GM21825 (cell line): Measurements from ENCODE around the gene GRIFIN.

Experiments used
- ATAC-seq: cut with Tn5 transposase; IDR thresholded peaks from one replicate; pipeline ENCODE4 v1.9.1; 2021; ENCODE audit warnings: mild to moderate bottlenecking, moderate library complexity; ENCODE audit not compliant: unreplicated experiment

GRIFIN gene

DNA sequence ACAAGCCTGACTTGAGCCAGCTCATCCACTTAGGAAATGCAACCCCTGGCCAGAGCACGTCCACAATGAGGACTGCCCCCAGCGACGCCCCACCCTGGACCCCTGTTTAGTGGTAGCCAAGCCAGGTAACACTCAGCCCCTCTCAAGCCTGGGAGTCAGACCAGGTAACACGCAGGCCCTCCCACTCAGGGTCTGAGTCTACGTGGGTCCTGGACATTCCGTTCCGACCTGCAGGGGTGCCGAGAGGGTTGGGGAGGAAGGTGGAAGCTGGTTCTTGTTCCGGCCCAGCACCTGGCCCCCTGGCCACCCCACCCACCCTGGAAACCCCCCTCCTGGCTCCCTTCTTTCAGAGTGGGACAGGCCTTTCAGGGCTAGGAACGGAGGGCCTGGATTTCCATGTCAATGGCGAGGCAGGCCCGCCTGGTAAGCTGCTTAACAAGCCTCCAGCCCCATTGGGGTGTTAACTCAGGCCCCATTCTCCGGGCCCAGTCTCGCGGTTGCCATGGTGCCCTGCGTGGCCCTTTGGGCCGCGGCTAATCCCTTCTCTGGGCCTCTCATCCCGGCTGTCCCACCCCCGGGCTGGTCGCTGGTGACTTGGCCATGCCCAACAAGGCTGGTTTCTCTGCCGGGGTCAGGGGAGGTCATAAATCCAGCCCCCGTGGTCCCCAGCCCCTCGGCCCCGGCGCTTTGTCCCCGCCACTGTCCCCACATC, 23.7 kb upstream of the GRIFIN start:
- no peak for ATAC-seq

DNA sequence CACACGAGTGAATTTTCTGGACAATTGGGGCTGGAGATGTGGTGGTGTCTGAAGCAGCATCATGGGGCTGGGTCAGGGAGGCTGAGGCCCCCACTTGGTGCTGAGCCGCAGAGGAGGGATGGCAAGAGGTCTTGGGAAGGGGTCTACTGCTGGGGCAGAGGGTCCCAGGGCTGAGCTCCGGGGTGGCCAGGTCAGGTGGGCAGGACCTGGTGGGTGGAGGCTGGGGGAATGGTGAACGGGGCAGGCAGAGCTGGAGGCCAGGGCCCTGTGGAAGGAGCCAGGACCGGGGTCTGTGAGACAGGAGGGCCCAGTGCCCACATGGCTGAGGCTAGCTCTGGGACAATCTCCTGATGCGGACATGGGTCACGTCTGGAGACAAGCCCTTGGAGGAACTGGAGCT, 23.0 kb upstream of the GRIFIN start:
- no peak for ATAC-seq

DNA sequence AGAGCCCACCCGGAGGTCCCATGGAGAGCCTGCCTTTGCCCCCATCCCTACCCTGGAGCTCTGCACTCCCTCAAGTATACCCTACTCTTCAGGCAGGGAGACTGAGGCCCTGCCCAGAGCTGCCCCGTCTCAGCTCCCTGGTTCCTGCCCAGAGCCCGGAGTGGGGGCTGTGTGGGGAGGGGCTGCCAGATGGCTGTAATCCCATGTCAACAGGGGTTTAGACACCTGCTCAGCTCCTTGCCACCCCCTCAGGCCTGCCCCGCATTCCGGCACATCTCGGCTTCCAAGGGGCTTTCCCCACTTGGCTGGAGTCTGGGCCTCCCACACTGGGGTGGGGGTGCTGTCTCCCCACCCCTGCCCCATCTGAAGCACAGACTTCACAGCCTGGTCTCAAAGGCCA, 22.5 kb upstream of the GRIFIN start:
- ATAC-seq = no peak

DNA sequence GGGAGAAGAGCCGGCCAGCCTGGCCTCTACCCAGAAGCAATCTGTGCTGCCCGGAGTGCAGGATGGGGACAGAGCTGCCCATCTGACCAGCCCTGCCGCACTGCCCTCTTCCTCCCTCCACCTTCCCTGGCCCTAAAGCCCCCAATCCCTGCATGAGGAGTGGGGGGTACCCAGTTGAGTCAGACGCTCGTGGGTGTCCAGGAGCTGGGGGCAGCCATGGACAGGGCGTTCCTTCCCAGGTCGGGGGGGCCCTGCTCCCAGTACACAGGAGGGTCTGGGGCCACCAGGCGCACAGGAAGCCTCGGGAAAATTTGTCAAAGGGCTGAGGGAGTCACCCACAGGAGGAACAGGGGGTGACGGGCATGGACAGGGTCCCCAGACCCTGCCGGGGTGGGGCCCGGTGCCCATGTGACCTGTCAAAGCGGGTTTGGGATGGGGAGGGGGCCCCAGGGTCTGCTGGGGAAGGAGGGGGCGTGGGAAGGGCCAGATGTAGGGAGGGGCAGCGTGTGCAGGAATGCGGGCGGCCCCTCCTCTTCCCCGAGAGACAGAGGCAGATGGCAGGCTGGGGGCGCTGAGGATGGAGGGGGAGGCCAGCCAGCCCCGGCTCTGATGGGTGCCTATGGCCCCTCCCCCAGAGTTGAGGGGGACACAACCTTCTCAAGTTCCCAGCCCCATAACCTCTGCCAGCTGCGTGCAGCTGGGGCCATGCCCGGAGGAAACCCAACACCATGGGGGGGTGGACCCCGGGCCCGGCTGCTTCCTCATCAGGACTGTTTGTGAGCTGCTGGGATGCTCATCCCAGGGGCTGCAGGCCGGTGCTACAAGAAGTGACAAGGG, 21.5 kb upstream of the GRIFIN start:
- ATAC-seq = no peak

DNA sequence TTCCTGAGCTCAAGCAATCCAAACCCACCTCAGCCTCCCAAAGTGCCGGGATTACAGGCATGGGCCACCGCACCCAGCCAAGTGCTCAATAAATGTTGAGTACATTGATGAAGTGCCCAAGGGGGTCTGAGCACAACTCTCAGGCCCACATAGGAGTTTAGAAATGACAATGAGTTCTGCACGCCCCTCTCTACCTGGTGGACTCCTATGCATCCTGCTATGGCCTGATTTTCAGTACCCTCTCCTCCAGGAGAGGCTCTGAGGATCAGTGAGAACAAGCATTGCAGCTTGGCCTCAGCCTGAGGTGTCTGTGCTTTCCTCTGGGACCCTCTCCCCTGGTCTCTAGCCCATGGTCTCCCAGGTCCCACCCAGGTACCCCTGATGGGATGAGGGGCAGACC, 20.9 kb upstream of the GRIFIN start:
- ATAC-seq = no peak

DNA sequence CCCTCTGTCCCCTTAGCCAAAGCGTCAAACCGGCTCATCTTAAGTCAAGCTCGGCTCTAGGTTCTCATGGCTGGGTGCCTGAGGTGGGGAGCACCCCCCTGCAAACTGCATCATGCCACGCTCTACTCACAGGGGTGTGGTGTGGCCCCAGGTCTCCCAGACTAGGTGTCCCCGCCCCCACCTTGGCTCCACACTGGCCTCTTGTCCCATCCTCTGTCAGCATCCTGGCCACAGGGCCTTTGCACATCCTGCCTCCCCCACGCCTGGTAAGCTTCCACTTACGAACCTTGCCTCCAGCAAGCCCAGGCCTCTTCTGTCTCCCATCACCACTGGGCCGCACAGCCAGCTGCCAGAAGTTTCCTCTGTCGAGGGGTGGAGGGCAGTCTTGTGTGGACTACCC, 20.2 kb upstream of the GRIFIN start:
- no peak for ATAC-seq

DNA sequence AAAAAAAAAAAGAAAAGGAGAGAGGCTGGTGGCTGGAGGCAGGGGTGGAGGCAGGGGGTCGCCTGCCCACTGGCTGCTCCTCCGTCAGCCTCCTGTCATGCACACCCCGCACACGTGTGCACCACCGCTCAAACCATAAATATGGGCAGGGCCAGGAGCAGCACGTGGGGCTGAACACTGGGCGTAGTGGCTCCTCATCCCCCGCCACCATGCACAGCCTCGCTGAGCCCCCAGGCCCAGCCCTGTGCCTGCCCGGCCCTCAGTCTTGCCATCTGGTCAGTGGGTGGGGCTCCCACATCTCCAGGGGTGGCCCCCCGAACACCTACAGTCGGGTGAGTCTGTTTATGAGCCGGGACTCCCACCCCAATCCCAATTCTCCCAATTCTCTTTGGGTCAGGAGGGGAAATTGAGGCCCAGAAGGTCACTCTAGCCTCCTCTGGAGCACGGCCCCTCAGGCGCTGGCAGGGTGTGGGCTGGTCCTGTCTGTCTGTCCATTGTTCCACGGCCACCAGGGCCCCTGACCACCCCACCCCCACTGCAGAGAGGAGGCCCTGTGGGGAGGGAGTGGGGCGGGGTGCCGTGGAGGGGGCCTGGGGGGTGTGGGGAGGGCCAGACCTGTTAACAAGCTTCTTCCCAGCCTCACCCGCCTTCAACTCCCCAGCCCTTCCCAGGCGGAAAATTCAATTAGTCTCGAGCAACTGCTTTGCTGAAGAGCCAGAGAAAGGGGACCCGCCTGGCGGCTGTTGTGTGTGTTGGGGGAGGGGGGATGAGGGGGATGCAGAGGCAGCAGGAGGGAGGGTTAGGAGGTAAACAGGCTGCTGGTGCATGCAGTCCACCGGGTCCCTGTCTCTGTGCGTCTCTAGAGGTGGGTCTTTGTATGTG, 19.5 kb upstream of the GRIFIN start:
- no peak for ATAC-seq

DNA sequence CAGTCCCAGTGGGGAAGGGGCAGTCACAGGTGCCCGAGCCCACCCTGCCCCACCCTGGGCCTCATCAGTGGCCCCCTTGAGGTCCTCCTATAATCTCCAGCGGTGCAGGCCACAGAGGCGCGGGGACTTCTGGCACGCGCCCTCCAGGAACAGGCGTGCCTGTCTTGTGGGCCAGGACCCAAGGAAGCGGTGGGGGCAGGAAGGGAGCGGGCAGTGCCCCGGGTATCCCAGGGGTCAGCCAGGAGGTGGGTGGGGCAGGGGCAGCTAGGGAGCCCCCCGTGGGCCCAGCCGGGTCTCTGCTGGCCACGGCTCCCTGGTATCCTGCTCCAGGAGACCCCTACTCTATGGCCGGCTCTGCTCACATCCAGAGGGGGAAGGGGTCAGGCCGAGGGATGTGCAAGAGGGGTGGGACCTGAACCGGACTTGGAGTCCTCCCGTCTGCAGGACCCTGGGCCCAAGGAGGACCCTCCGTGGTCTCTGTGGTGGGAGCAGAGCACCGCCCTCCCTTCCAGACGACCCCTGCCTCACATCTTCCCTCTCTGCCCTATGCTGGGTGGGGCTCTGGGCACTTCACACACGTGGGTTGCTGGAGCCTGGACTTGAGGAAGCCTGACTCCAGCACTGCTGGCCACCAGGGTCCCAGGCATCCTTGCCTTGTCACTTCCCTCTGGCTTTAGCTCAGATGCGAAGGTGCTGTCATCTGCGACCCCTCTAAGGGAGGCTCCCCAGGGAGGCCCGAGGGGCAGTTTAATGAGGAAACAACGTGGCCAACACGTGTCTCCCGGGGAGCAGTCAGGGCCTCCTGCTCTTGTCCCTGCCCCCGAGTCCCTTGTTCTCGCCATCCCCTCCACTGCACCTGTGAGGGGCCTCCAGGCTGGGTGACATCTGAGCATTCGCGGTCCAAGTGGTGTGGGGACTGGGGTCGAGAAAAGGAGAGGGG, 18.3 kb upstream of the GRIFIN start:
- no peak for ATAC-seq

DNA sequence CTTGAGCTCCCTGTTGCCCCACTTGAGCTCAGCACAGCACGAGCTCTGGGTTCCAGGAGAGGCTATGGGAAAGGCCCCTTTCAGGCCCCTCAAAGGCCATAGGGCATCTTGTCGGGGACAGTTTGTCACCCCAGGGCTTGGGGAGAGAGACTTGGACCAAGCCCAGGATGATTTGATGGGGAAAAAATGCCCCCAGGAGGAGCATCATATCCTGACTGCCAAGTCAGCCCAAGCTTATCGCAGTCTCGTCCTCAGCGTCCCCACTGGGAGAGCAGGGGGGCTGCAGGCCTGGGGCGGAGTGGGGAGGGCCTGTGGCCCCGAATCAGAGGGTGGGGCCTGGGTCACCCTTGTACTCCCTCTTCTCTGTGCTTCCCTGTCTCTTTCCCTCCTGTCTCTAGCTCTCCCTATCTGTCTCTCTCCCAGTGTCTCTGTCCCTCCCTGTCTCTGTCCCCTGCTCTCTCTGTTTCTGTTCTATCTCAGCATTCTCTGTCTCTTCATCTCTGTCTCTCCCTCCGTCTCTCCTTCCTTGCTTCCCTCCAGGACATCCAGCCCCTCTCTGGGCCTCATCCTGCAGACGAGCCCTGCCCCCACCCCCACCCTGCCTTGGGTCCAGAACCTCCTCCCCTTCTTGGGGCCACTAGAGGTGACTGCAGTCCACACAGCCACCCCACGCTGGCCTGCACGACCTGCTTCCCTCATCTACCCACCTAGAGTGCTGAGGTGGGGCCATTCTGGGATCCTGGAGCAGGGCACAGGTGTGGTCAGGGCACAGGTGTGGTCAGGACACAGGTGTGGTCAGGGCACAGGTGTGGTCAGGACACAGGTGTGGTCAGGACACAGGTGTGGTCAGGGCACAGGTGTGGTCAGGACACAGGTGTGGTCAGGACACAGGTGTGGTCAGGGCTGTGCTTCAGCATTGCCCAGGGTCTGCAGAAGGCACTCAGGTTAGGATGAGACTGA, 17.3 kb upstream of the GRIFIN start:
- no peak for ATAC-seq

DNA sequence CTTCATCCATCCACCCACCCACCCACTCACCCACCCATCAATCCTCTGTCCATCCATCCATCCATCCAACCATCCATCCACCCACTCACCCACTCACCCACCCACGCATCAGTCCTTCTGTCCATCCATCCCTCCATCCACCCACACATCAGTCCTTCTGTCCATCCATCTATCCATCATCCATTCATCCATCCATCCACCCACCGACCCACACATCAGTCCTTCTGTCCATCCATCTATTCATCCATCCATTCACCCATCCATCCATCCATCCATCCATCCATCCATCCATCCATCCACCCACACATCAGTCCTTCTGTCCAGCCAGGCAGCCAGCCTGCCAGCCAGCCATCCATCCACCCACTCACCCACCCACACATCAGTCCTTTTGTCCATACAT, 15.8 kb upstream of the GRIFIN start:
- no peak for ATAC-seq

DNA sequence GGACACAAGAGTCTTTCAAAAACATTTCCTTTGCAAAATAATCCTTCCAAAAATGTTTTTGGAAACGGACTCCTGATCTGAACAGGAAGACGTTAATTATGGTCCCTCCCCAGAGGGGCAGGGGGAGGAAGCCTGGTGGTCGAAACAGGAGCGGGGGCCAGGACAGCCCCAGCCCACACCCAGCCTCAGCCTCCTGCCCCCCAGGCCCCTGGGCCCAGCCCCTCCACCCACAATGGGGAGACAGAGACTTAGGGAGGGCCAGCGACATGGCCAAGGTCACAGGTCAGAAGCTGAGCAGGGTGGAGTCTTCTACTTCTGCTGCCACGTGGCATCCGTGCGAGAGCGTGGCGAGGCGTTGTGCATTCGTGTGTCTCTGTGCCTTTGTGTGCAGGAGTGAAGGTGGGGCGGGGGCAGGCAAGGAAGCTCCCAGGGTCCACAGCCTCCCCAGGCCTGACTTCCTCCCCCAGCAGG, 14.0 kb upstream of the GRIFIN start:
- no peak for ATAC-seq

DNA sequence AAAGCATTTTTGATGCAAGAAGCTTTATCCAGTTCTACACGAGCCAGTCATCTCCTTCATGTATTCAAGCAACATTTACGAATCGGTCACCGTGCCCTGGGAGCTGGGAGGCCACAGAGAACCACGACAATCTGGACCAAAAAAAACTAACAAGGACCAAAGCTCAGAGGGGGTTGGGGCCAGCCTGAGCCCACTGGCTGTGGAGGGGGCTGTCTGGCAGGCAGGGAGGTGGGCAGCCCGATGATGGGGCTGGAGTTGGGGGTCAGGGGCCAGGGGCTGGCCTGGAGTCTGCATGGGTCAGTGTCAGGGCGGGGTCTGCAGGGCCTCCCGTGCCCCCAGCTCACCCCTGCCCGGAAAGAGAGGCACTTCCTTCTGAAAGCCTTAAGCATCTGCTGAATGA, 12.5 kb upstream of the GRIFIN start:
- ATAC-seq = no peak

DNA sequence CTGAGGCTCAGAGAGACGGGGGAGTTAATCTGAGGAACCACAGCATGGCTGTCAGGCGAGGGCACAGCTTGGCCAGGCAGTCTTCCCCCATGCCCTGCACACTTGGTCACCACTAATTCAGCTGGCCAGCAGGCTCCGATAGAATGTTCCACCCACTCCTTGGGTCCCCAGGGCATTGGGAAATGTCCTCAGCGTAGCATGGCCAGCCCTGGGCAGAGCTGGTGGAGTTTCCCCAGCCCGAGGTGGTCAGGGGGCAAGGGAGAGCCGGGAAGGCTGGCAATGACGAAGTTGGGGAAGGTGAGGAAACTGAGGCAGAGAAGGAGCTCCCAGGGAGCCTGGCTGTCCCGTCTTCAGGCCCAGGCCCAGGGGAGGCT, 12.1 kb upstream of the GRIFIN start:
- ATAC-seq = no peak

DNA sequence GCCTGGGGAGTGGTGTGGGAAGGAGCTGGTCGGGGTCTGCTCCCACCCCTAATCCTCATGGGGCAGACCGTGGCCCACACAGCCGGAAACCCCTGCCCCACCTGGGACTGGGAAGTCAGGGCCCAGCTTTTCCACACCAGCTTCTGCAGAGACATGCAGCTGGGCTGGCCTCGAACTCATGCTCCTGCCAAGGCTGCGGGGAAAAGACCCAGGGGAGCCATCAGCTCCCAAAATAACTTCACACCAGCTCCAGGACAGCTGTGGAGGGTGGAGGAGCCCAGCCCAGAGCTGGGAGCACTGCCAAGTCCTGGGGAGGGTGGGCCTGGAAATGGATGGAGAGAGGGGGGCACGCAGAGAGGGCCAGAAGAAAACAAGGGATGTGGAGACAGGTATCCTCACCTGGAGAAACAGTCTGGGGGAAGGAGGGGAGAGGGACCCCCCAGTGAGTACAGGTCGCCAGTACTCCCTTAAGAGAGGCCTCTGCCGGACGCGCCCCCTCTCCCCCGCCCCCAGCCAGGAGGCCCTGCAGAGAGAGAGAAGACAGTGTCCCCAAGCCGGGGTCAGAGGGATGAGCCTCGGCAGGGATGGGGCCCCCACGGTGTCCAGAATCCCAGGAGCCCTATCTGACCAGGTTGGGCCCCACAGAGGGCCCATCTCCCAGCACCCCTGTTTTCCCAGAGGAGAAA, 11.5 kb upstream of the GRIFIN start:
- ATAC-seq = no peak

DNA sequence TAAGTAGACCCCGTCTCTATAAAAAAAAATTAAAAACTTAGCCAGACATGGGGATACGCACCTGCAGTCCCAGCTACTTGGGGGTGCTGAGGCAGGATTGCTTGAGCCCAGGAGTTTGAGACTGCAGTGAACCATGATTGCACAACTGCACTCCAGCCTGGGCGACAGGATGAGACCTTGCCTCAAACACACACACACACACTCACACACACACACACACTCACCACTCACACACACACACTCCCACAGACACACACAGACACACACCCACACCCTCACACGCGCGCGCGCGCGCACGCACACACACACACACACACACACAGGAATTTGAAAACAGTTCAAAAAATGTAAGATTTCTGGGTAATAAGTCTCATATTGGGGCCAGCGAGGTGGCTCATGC, 8.7 kb upstream of the GRIFIN start:
- ATAC-seq = no peak

DNA sequence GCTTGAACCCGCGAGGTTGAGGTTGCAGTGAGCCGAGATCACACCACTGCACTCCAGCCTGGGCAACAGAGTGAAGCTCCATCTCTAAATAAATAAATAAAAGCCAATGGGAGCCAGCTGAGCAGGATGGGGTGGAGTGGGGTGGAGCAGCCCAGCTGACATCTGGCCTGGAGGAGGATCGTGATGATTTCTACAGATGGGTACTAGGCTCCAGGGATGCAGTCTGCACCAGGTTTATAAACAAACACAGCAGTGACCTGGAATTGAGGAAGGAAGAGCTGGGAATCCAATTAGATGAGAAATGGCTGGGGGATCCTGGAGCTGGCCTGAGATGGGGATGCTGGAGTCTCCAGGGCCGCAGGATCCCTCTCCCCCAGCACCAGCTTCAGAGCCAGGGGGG, 7.3 kb upstream of the GRIFIN start:
- ATAC-seq = no peak

DNA sequence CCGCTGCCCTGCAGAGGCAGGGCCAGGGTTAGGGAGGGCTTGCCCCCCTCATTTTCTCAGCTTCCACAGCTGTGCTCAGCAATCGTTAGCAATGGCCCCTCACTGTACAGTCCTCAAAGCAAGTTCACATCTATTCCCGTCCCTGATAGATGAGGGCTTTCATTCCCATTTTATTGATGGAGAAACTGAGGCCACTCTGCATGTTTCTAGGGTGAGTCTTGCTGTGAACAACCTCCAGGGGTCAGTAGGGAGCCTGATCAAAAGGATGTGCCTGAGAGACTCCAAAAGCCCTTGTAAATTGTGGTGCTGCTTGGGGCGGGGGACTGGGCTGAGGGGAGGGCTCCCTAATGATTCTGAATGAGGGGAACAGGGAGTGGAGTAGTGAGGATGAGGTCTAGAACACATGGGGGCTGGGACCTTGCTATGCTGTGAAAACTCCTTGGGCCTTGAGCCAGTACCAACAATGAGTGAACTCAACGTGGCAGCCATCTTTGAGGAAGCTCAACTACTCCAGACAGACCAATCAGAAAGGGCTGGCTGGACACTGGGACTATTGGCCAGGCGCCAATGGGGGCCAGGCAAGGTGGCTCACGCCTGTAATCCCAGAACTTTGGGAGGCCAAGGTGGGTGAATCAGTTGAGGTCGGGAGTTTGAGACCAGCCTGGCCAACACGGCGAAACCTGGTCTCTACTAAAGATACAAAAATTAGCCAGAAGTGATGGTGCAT, 6.7 kb upstream of the GRIFIN start:
- ATAC-seq = no peak

DNA sequence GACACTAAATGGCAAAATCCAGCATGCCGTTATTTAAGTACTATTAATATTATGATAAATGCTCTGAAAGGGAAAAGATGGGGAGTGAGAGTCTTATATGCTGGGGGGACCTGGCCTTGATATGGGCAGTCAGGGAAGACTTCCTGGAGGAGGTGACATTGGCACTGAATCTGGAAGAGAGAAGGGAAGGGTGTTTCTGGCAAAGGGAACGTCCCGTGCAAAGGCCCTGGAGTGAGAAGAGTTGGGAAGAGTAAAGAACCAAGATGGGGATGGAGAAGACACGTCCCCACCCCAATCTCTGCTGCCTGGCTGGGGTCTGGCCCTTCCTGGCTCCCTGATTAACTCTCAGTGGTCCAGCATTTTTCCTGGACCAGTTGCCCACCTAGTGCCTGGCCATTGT, 5.0 kb upstream of the GRIFIN start:
- no peak for ATAC-seq
